Endothelial cell of umbilical vein (primary cell): ENCODE measurements around the gene ST6GALNAC6. TPM values are rescaled to one million over a fixed set of nuclear protein-coding genes. Genes with fewer than 3 reads are reported as not detected.
A peak's percentile ranks its signal among the peaks of the same experiment; 100 is the strongest.

ENCODE experiments used
- BruUV-seq: library from RNA; stranded (reverse); fragments of 400-500 nt; replicated peaks from 2 replicates; lab custom pipeline; 2021; lab: Mats Ljungman, UMichigan
- CTCF ChIA-PET: fragments of 300-600, 350-600 bp; sonication (Branson Sonifier 250); formaldehyde crosslinking; loops from one replicate; lab custom pipeline; 2021; ENCODE audit warnings: antibody characterized with exemption, inconsistent platforms; lab: Charles Lee
- POLR2A ChIA-PET: fragments of 300-600, 350-600 bp; sonication (Branson Sonifier 250); formaldehyde crosslinking; loops from one replicate; lab custom pipeline; 2021; ENCODE audit warnings: antibody characterized with exemption, inconsistent platforms; lab: Charles Lee
- DNase-seq: peaks from one replicate; pipeline ENCODE4 v3.0.0-alpha.2; 2011; ENCODE audit warnings: low read depth, low spot score
- FAIRE-seq: peaks from 2 replicates; lab custom pipeline; 2011; peaks lifted over from hg19 to GRCh38; lab: Jason Lieb, UNC
- H2AFZ ChIP-seq: 2 replicates; pipeline ENCODE4 v1.6.0; 2012; ENCODE audit warnings: low read depth, low read length, control low read depth, inconsistent platforms
- H3K27ac ChIP-seq: 2 replicates; pipeline ENCODE4 v1.5.1; 2011; ENCODE audit warnings: low read depth, mild to moderate bottlenecking, control low read depth, low read length, moderate library complexity; ENCODE audit not compliant: insufficient read depth
- H3K27me3 ChIP-seq, 2 experiments: 2 replicates each; pipeline versions ENCODE4 v1.6.0 to v1.6.1; 2011; ENCODE audit warnings: low read length in 2 of 2, mixed read lengths in 1 of 2; ENCODE audit not compliant: control insufficient read depth in 2 of 2, insufficient read depth in 2 of 2
- H3K36me3 ChIP-seq, 2 experiments: 2 replicates in 1 of 2; 3 replicates in 1 of 2; pipeline ENCODE4 v1.5.1; 2011; ENCODE audit warnings: low read length in 2 of 2, mild to moderate bottlenecking in 1 of 2, moderate library complexity in 1 of 2; ENCODE audit not compliant: control insufficient read depth in 2 of 2, insufficient read depth in 2 of 2; ENCODE audit errors: extremely low read depth in 1 of 2
- H3K4me1 ChIP-seq: 3 replicates; pipeline ENCODE4 v1.5.1; 2011; ENCODE audit warnings: mild to moderate bottlenecking, low read length; ENCODE audit not compliant: control insufficient read depth, insufficient read depth; ENCODE audit errors: extremely low read depth
- H3K4me2 ChIP-seq: 2 replicates; pipeline ENCODE4 v1.6.1; 2011; ENCODE audit warnings: low read length, control low read depth, mixed read lengths; ENCODE audit not compliant: insufficient read depth
- H3K4me3 ChIP-seq, 3 experiments: fragments of 200-600 bp in 1 of 3; sonication (generic), shearing (Covaris generic) in 1 of 3; replicated peaks in 1 of 3; 2 replicates each; pipeline ENCODE4 v1.5.1; 2011 to 2016; ENCODE audit warnings: control low read depth in 3 of 3, low read length in 3 of 3, mild to moderate bottlenecking in 2 of 3, inconsistent platforms in 1 of 3, low read depth in 1 of 3, moderate library complexity in 1 of 3; ENCODE audit not compliant: insufficient read depth in 1 of 3
- H3K79me2 ChIP-seq: 2 replicates; pipeline ENCODE4 v1.6.0; 2012; ENCODE audit warnings: low read length, inconsistent platforms; ENCODE audit not compliant: control insufficient read depth, insufficient read depth
- H3K9ac ChIP-seq: replicated peaks from 2 replicates; pipeline ENCODE3; 2011; ENCODE audit warnings: low read length, control low read depth; ENCODE audit not compliant: insufficient read depth; ENCODE audit errors: extremely low read depth
- H3K9me1 ChIP-seq: replicated peaks from 3 replicates; pipeline ENCODE4 v1.6.0; 2011; ENCODE audit warnings: mild to moderate bottlenecking, low read length; ENCODE audit not compliant: control insufficient read depth, insufficient read depth; ENCODE audit errors: extremely low read depth
- H3K9me3 ChIP-seq: replicated peaks from 2 replicates; pipeline ENCODE4 v1.5.1; 2012; ENCODE audit warnings: low read length, inconsistent platforms; ENCODE audit not compliant: control insufficient read depth, insufficient read depth
- H4K20me1 ChIP-seq: replicated peaks from 2 replicates; pipeline ENCODE3; 2011; ENCODE audit warnings: mild to moderate bottlenecking, low read length; ENCODE audit not compliant: control insufficient read depth, insufficient read depth; ENCODE audit errors: extremely low read depth
- MYC ChIP-seq: IDR thresholded peaks from one replicate; pipeline ENCODE4 v1.6.1; 2011; ENCODE audit warnings: mild to moderate bottlenecking, low read depth, low read length
- POLR2A ChIP-seq: IDR thresholded peaks from 2 replicates; pipeline ENCODE4 v1.6.1; 2012; ENCODE audit warnings: low read depth, mild to moderate bottlenecking, control low read depth, low read length
- POLR2AphosphoS5 ChIP-seq: IDR thresholded peaks from 2 replicates; pipeline ENCODE4 v1.6.1; 2012; ENCODE audit warnings: low read depth, mild to moderate bottlenecking, control low read depth, low read length, moderate library complexity; ENCODE audit not compliant: insufficient read depth
- dilution Hi-C: fragments of 300-500 bp; cut with MboI; formaldehyde crosslinking; loops from one replicate; pipeline ENCODE4 v1.15.0; 2019; ENCODE audit warnings: low sequenced_read_pairs; ENCODE audit not compliant: extremely low pct_ligation_motif_present
- intact Hi-C: fragments of 100-400 bp; cut with micrococcal nuclease; formaldehyde crosslinking; loops from one replicate; pipeline ENCODE4 v1.10.0; 2022
- polyA plus RNA-seq, 4 experiments: library from polyadenylated mRNA; depleted of rRNA in 3 of 4; stranded (reverse) in 3 of 4; unstranded in 1 of 4; fragments of >200 nt; gene quantifications; 2 replicates each; pipeline versions ENCODE4 v1.2.1 to v1.2.3, GENCODE V29; 2011 to 2012; ENCODE audit warnings: missing spikeins in 1 of 4
- total RNA-seq: library from RNA; stranded (reverse); gene quantifications from 2 replicates; pipeline ENCODE4 v1.2.3, GENCODE V29; 2021

ST6GALNAC6 gene
- total and polyA plus RNA-seq, 2 donors (not counting 3 experiments of a cell fraction or from before 2014, with no cell fraction given), result 43.0 to 78.9 TPM

DNA sequence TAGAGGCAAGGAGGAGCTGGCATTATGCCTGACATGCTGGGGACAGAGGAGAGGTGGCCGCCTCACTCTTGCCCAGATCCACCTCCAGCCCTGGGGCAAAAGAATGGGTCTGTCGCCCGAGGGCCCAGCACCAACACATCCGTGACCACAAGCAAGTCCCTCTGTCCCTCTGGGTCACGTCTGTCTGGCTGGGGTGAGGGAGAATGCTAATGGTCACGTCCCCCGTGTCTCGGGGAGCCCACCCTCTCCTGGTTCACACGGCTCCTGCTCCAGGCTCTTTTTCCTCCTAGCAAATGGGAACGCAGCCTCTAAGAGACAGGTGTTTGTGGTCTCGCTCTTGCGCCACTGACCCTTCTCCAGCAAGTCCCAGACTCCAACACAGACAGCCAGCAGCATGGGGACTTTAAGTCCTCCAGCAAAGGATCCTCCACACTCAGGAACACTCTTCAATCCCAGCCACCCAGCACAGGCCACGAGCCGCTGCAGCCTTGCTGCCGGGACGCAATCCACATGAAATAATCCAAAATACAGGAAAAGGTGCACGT, 49.0 kb downstream of the ST6GALNAC6 start:
- no TSS peak for BruUV-seq
- Histone ChIP-seq H3K9me1 (no peaks in the 10 kb centered on the region), H4K20me1 (no peaks in the 10 kb centered on the region), H3K4me2 (peak overlapping the region; percentile 91), H3K4me1 (peaks cover 58% of the 10 kb centered on the region), H3K9me3 (no peaks in the 10 kb centered on the region), H3K27ac (peak overlapping the region; percentile 82), H3K36me3 (peaks cover 14 to 27% of the 10 kb centered on the region in 2 experiments), H3K79me2 (peaks cover 96% of the 10 kb centered on the region), H3K27me3 (no peaks in the 10 kb centered on the region), H3K4me3 (peak overlapping the region; percentile 9 to 97 (median 22)), H2AFZ (no peak overlapping the region), H3K9ac (peak overlapping the region; percentile 60)
- FAIRE-seq (no peak), DNase-seq (no peak)
- dilution Hi-C loops, result no loop called here
- TF ChIP-seq MYC (no peak), POLR2AphosphoS5 (no peak), POLR2A (peak; percentile 14)
- ChIA-PET POLR2A (interaction anchor here (0.6 kb wide), 1 partner anchor 66 kb away, joined by 4 read pairs; the partner anchor contains the start of gene ST6GALNAC4), CTCF (interaction anchor here (1.0 kb wide), 1 partner anchor 20 kb away, joined by 3 read pairs; no protein-coding TSS in a partner anchor)
- intact Hi-C loops, result no loop called here

DNA sequence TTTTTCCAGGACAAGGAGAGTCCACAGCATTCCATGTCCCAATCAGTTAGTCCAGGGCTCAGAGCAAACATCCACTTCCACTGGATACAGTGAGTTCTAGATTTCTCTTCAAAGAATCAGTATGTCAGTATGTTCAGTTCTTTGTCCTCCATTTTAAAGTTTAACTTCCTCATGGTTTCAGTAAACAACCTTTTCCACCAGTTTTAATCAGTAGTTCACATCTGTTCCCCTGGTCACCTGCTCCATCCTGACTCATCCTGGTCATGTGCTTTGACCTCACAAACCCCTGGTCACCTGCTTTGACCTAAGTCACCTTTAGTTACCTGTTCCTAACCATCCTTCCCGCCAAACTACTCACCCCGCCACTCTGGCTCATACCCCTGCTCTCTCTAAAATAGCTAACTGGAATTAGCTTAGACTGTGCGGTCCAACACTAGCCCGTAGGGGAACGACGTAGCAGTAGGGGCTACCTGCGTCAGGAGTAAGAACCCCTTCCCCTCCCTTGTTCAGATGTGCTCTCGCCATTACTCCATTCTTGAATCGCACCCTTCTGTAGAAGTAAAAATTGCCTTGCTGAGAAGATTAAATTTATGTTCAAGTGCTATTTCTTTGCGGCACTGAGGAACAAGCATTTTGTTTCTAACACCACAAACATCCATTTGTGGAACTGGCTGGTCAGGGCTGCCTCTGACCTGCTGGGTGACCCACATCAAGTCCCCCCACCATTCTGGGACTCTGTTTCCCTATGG, 50.5 kb downstream of the ST6GALNAC6 start:
- Histone ChIP-seq H4K20me1 (no peaks in the 10 kb centered on the region), H3K9ac (no peak overlapping the region), H3K9me3 (no peaks in the 10 kb centered on the region), H3K4me3 (no peak overlapping the region), H3K4me2 (peak overlapping the region; percentile 17), H3K9me1 (no peaks in the 10 kb centered on the region), H3K27ac (peak overlapping the region; percentile 97), H3K79me2 (peaks cover 99% of the 10 kb centered on the region), H3K36me3 (peaks cover 14 to 27% of the 10 kb centered on the region in 2 experiments), H2AFZ (no peak overlapping the region), H3K27me3 (no peaks in the 10 kb centered on the region), H3K4me1 (peaks cover 66% of the 10 kb centered on the region)
- FAIRE-seq (no peak), DNase-seq (no peak)
- POLR2A ChIA-PET, result no interaction called here
- no peak for TF ChIP-seq MYC
- peak; percentile 13 for TF ChIP-seq POLR2AphosphoS5
- intact Hi-C loops, result no loop called here
- CTCF ChIA-PET, result interaction anchor here (1.9 kb wide), 1 partner anchor 22 kb away, joined by 7 read pairs; no protein-coding TSS in a partner anchor
- no TSS peak for BruUV-seq
- dilution Hi-C loops, result no loop called here
